SK-N-SH (cell line): ENCODE results near the gene KMT2C.

Experiments
- CTCF ChIP-seq: fragments of 200-600 bp; sonication (generic); IDR thresholded peaks from 2 replicates; pipeline ENCODE4 v1.6.1; 2017; ENCODE audit warnings: antibody characterized with exemption, mild to moderate bottlenecking, moderate library complexity
- GABPA ChIP-seq: IDR thresholded peaks from 2 replicates; pipeline ENCODE4 v1.4.0; 2012; ENCODE audit warnings: low read depth, mild to moderate bottlenecking
- REST ChIP-seq: IDR thresholded peaks from 2 replicates; pipeline ENCODE4 v1.6.1; 2012; ENCODE audit warnings: mild to moderate bottlenecking, low read depth, low read length, moderate library complexity

GRCh38 chr7:152479595-152479994 lies 43.8 kb upstream of the KMT2C start:
- TF ChIP-seq CTCF (no peak), REST (no peak), GABPA (no peak)
